Upper lobe of right lung (tissue), 1 donor: Measurements from ENCODE around the gene SLC38A7. TPM values are rescaled to one million over a fixed set of nuclear protein-coding genes. Genes with fewer than 3 reads are reported as not detected.

ENCODE experiments used
- ATAC-seq: fragments of 200-7000 bp; cut with Tn5 transposase; one replicate; pipeline ENCODE4 v1.9.1; 2020; ENCODE audit warnings: mild to moderate bottlenecking, moderate library complexity
- DNase-seq: peaks from one replicate; pipeline ENCODE4 v3.0.0-alpha.2; 2020
- H3K27ac ChIP-seq: fragments of 200-600 bp; one replicate; pipeline ENCODE4 v1.8.0; 2022
- H3K27me3 ChIP-seq: fragments of 200-600 bp; one replicate; pipeline ENCODE4 v1.8.0; 2022; ENCODE audit warnings: mild to moderate bottlenecking
- H3K36me3 ChIP-seq: fragments of 200-600 bp; one replicate; pipeline ENCODE4 v1.8.0; 2022
- H3K4me1 ChIP-seq: fragments of 200-600 bp; one replicate; pipeline ENCODE4 v1.8.0; 2022
- H3K4me3 ChIP-seq: fragments of 200-600 bp; one replicate; pipeline ENCODE4 v1.8.0; 2022; ENCODE audit warnings: mild to moderate bottlenecking
- H3K9me3 ChIP-seq: fragments of 200-600 bp; one replicate; pipeline ENCODE4 v1.8.0; 2022
- intact Hi-C: fragments of 100-400 bp; cut with DNase I; formaldehyde crosslinking; loops from one replicate; pipeline ENCODE4 v1.11.0; 2022
- total RNA-seq: library from RNA; stranded (reverse); fragmentation: NEBNext Ultra II Directional; extraction: Animal tissue kit (Norgen Biotek cat#: 25700); gene quantifications from one replicate; pipeline ENCODE4 v1.2.1, GENCODE V29; 2021
- TF ChIP-seq, protein P1 (sequence below): fragments of 200-600 bp; IDR thresholded peaks from one replicate; pipeline ENCODE4 v1.8.0; 2022; ENCODE audit warnings: antibody characterized with exemption
- donor health status: DM: no; HTN: yes; CAD: no; lungs with severe emphysema.

SLC38A7 gene
- total RNA-seq, 1 donor from 2014 or later = 24.1 TPM

DNA sequence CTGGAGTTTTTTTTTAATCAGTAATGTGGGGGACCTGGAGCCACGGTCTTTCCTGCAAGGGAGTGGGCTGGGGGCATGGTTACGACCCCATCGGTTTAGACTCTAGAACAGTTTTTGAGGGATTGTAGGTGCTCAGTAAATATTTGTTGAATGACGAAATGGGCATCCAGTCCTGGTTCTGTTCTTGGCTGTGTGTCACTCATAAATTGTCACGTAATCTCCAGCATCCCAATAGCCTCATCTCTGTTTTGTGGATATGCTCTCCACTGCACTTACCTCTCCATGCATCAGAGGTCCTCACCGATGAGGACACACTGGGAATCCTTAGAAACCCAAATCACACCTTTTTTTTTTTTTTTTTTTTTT, 497 bp upstream of the SLC38A7 start:
- Histone ChIP-seq H3K27ac (peak overlapping the region; percentile 82), H3K4me3 (peak overlapping the region; percentile 98), H3K9me3 (no peaks in the 10 kb centered on the region), H3K36me3 (no peaks in the 10 kb centered on the region), H3K27me3 (no peaks in the 10 kb centered on the region), H3K4me1 (peaks cover 10% of the 10 kb centered on the region)
- intact Hi-C loops = no loop called here
- TF ChIP-seq, protein P1, sequence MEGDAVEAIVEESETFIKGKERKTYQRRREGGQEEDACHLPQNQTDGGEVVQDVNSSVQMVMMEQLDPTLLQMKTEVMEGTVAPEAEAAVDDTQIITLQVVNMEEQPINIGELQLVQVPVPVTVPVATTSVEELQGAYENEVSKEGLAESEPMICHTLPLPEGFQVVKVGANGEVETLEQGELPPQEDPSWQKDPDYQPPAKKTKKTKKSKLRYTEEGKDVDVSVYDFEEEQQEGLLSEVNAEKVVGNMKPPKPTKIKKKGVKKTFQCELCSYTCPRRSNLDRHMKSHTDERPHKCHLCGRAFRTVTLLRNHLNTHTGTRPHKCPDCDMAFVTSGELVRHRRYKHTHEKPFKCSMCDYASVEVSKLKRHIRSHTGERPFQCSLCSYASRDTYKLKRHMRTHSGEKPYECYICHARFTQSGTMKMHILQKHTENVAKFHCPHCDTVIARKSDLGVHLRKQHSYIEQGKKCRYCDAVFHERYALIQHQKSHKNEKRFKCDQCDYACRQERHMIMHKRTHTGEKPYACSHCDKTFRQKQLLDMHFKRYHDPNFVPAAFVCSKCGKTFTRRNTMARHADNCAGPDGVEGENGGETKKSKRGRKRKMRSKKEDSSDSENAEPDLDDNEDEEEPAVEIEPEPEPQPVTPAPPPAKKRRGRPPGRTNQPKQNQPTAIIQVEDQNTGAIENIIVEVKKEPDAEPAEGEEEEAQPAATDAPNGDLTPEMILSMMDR = no peak
- DNase-seq (no peak), ATAC-seq (no peak)

DNA sequence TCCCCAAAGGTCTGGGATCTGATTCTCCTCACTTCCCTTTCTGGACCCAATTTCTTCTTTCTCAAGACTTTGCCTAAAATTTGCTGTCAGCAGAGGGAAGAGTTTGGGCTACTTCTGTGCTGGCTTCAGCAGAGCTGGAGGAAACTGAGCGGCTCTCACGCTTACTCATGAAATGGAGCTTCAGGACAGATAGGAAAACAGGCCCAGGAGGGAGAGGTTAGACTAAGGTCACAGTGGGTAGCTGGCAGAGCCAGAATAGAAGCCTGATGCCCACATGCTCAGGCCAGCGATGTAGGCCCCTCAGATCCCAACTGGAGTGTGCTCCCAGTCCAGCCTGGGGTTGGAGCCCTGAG, 593 bp downstream of the SLC38A7 start:
- no peak for DNase-seq
- TF ChIP-seq, protein P1 = no peak
- Histone ChIP-seq H3K4me3 (peak overlapping the region; percentile 98), H3K27me3 (no peaks in the 10 kb centered on the region), H3K9me3 (no peaks in the 10 kb centered on the region), H3K36me3 (peaks cover 5% of the 10 kb centered on the region), H3K27ac (peak overlapping the region; percentile 82), H3K4me1 (peaks cover 10% of the 10 kb centered on the region)
- intact Hi-C loops = no loop called here
- peak; percentile 25 for ATAC-seq

DNA sequence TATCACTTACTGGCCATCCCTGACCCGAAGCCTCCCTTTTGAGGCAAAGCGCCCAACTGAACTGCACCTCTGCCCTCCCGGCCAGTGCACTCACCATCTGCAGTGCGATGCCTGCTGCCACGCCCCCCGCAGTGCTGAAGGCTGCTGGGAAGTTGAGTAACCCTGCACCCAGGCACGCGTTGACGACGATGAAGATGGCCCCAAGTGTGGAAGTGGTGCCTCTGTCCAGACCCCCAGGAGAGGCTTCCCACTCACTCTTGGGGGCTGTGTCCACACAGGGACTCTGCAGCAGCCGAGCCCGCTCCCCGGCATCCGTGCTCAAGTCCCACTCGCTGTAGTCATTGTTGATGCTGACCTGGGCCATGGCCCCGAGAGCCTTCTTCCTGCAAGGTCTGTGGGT, 4.8 kb downstream of the SLC38A7 start:
- intact Hi-C loops = no loop called here
- Histone ChIP-seq H3K36me3 (peaks cover 23% of the 10 kb centered on the region), H3K9me3 (no peaks in the 10 kb centered on the region), H3K4me1 (peaks cover 10% of the 10 kb centered on the region), H3K4me3 (no peak overlapping the region), H3K27me3 (no peaks in the 10 kb centered on the region), H3K27ac (no peak overlapping the region)
- TF ChIP-seq, protein P1 = no peak
- no peak for ATAC-seq
- DNase-seq = no peak

DNA sequence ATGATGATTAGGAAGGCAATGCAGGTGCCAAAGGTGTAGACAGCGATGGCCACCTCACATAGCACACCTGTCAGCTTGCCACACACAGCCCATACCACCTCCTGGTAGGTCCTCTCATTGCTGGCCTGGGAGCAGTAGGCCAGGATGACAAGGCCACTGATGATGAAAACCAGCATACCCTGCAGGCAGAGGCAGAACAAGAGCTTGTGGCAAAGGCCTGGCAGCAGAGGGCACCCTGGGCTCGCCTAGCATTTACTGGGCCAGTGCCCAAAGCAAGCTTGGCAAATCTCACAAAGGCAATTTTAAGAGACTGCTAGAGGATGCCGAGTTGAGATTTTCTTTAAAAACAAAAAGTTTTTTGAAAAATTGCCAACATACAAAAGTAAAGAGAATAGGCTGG, 5.9 kb downstream of the SLC38A7 start:
- Histone ChIP-seq H3K27ac (no peak overlapping the region), H3K9me3 (no peaks in the 10 kb centered on the region), H3K27me3 (no peaks in the 10 kb centered on the region), H3K4me1 (peaks cover 6% of the 10 kb centered on the region), H3K36me3 (peaks cover 23% of the 10 kb centered on the region), H3K4me3 (no peak overlapping the region)
- TF ChIP-seq, protein P1 = no peak
- intact Hi-C loops = no loop called here
- ATAC-seq (no peak), DNase-seq (no peak)

DNA sequence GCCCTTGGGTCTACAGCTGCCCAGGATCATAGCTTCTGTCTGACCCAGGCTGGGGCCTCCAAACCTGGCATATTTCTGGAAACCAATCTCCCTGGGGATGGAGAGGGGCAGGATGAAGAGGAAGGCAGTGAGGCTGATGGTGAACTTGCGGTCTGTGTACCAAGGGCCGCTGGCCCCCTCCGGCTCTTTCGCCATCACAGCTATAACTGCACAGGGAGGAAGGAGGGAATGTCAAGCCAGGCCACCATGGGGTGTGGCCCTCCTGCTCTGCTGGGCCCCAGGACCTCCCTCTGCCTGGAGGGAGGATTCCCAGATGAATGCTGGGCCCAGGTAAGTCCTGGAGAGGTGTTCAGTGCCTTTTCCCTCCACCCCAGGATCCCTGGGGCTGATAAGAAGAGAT, 6.3 kb downstream of the SLC38A7 start:
- intact Hi-C loops = no loop called here
- TF ChIP-seq, protein P1 = no peak

DNA sequence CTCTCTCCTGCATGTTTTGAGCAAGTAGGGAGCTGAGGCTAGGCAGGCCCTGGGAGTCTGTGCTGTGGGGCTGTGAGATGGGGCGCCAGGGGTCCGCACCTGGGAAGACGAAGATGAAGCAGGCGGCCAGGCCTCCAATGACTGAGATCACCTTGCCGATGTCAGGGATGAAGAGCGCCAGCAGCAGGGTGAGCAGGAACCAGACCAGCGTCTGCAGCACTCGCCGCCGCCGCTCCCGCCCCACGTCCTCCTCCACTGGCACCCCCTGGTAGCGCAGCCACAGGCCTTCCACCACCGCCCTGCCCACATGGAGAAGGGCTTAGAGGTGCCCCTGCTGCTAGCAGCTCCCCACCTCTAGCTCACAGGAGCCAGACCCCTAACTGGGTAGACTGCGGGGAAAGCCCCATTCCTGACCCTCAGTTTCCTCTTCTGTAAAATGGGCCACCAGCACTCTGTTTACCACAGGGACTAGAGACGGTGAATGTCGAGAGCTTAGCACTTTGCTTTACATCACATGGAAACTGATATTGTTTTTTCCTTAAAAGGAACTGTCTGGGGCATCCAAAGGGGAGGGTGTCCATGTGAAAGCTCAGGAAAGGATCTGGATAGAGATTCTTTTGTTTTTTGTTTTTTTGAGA, 13.5 kb downstream of the SLC38A7 start:
- no peak for ATAC-seq
- no peaks in the 10 kb centered on the region for H3K9me3 ChIP-seq
- no peak overlapping the region for H3K27ac ChIP-seq
- TF ChIP-seq, protein P1 = no peak
- no peaks in the 10 kb centered on the region for H3K27me3 ChIP-seq
- no peaks in the 10 kb centered on the region for H3K4me1 ChIP-seq
- intact Hi-C loops = no loop called here
- no peak for DNase-seq
- peaks cover 27% of the 10 kb centered on the region for H3K36me3 ChIP-seq
- no peak overlapping the region for H3K4me3 ChIP-seq

More for the DNA sequence above, 6.3 kb downstream of the SLC38A7 start:
- H3K36me3 ChIP-seq = peaks cover 26% of the 10 kb centered on the region
- H3K4me3 ChIP-seq = no peak overlapping the region
- H3K27ac ChIP-seq = no peak overlapping the region
- DNase-seq (no peak), ATAC-seq (no peak)
- H3K4me1 ChIP-seq = peaks cover 3% of the 10 kb centered on the region
- no peaks in the 10 kb centered on the region for H3K27me3 ChIP-seq
- no peaks in the 10 kb centered on the region for H3K9me3 ChIP-seq
